Mucosa of descending colon (tissue), 3 donors: ENCODE results near the gene SLC16A6. TPM values are rescaled to one million over a fixed set of nuclear protein-coding genes. Genes with fewer than 3 reads are reported as not detected.

ENCODE experiments used
- ATAC-seq: fragments of 200-7000 bp; cut with Tn5 transposase; one replicate; pipeline ENCODE4 v1.9.1; 2020; ENCODE audit warnings: mild to moderate bottlenecking, moderate library complexity
- DNase-seq, 3 donors: peaks; one replicate each; pipeline ENCODE4 v3.0.0-alpha.2; 2020
- H3K36me3 ChIP-seq: fragments of 200-600 bp; one replicate; pipeline ENCODE4 v1.8.0; 2021; ENCODE audit warnings: low read depth, mild to moderate bottlenecking
- H3K4me1 ChIP-seq: fragments of 200-600 bp; one replicate; pipeline ENCODE4 v1.8.0; 2021; ENCODE audit warnings: low read depth, mild to moderate bottlenecking
- H3K4me3 ChIP-seq: fragments of 200-600 bp; one replicate; pipeline ENCODE4 v1.8.0; 2021; ENCODE audit warnings: mild to moderate bottlenecking
- H3K9me3 ChIP-seq: fragments of 200-600 bp; one replicate; pipeline ENCODE4 v1.8.0; 2021; ENCODE audit warnings: mild to moderate bottlenecking
- intact Hi-C, 2 donors: fragments of 100-400 bp; cut with DNase I in 1 of 2; cut with micrococcal nuclease in 1 of 2; formaldehyde crosslinking; loops; one replicate each; pipeline versions ENCODE4 v1.11.0 to v1.11.1; 2022; cut with DNase I, micrococcal nuclease
- total RNA-seq, 3 donors: library from RNA; stranded (reverse); fragmentation: NEBNext Ultra II Directional in 2 of 3; extraction: Animal tissue kit (Norgen Biotek cat#: 25700) in 2 of 3; gene quantifications; one replicate each; pipeline versions ENCODE4 v1.2.1 to v1.2.4, GENCODE V29; 2021 to 2023
- TF ChIP-seq, protein P1 (sequence below): fragments of 200-600 bp; IDR thresholded peaks from one replicate; pipeline ENCODE4 v1.8.0; 2022; ENCODE audit warnings: antibody characterized with exemption, mild to moderate bottlenecking
- donor health status: DM: no; HTN: no; CAD: no; lungs with moderate emphysema.
- donor health status: DM: no; HTN: no; CAD: no.
- donor health status: DM: no; HTN: yes; CAD: no.

SLC16A6 gene
- total RNA-seq, 3 donors from 2014 or later: 0.14 to 0.47 (median 0.34) TPM

DNA sequence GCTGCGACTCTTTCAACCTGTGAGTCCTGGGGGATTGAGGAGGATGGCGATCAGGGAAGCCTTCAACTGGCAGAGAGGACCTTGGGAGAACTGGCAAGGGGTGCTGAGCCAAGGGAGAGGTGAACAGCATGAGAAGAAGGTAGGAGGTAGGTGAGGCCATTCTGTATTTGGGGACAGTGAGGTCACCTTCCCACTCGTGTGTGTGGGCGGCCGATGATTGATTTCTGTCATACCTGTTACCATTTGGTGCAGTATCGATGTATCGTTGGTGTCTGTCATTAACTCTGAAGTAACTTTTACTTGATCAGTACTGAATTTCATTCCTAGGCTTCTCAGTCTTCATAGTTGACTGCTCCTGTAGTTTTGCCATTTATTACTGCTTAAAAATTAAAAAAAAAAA, 4.2 kb upstream of the SLC16A6 start:
- ATAC-seq: no peak
- intact Hi-C loops: loop anchor here in 1 of 2 donors (10.0 kb wide), 1 partner anchor 50 kb away; no protein-coding TSS in a partner anchor
- Histone ChIP-seq H3K36me3 (no peaks in the 10 kb centered on the region), H3K9me3 (no peaks in the 10 kb centered on the region), H3K4me1 (peaks cover 19% of the 10 kb centered on the region), H3K4me3 (no peak overlapping the region)
- TF ChIP-seq, protein P1, sequence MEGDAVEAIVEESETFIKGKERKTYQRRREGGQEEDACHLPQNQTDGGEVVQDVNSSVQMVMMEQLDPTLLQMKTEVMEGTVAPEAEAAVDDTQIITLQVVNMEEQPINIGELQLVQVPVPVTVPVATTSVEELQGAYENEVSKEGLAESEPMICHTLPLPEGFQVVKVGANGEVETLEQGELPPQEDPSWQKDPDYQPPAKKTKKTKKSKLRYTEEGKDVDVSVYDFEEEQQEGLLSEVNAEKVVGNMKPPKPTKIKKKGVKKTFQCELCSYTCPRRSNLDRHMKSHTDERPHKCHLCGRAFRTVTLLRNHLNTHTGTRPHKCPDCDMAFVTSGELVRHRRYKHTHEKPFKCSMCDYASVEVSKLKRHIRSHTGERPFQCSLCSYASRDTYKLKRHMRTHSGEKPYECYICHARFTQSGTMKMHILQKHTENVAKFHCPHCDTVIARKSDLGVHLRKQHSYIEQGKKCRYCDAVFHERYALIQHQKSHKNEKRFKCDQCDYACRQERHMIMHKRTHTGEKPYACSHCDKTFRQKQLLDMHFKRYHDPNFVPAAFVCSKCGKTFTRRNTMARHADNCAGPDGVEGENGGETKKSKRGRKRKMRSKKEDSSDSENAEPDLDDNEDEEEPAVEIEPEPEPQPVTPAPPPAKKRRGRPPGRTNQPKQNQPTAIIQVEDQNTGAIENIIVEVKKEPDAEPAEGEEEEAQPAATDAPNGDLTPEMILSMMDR: no peak
- DNase-seq: no peak

DNA sequence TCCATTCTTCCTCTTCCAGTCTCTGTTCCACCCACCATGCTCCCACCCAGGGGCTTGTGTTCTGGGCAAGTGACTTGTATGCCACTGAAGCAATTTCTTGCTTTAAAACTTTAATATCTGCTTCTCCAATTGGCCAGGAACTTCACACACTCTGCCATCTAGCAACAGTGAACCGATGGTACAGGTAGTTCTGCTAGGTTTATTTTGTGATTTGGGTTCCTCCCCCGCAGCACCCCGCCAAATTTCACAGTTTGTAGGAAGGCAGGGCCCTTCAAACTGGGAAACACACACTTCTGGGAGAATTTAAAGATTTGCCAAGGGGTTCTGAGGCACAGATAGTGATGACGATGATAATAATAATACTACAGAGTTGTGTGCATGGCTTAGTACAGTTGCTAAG, 3.7 kb upstream of the SLC16A6 start:
- ATAC-seq: no peak
- intact Hi-C loops: loop anchor here in 1 of 2 donors (10.0 kb wide), 1 partner anchor 50 kb away; no protein-coding TSS in a partner anchor
- Histone ChIP-seq H3K4me3 (no peak overlapping the region), H3K9me3 (no peaks in the 10 kb centered on the region), H3K36me3 (no peaks in the 10 kb centered on the region), H3K4me1 (peaks cover 19% of the 10 kb centered on the region)
- TF ChIP-seq, protein P1: no peak
- DNase-seq: no peak

DNA sequence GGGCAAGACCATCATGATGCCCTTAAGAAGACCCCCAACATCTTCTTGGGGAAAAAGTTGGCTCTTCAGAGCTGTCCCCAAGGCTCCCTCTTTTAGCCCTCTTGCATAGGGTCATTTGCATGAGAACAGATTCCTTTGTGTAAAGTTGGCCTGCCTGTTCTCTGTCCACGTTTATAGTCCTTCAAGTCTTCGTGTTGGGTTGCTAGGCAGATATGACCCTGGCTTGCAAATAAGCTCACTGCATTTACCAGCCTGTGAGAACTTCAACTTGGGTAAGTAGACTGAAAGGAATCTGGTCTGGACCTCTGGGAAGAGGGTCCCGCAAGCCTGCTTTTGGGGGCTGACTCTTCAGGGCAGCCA, 3.2 kb upstream of the SLC16A6 start:
- intact Hi-C loops: loop anchor here in 1 of 2 donors (10.0 kb wide), 1 partner anchor 51 kb away; no protein-coding TSS in a partner anchor
- TF ChIP-seq, protein P1: no peak
- Histone ChIP-seq H3K4me3 (no peak overlapping the region), H3K36me3 (no peaks in the 10 kb centered on the region), H3K9me3 (no peaks in the 10 kb centered on the region), H3K4me1 (peaks cover 19% of the 10 kb centered on the region)
- ATAC-seq: no peak
- DNase-seq: no peak

DNA sequence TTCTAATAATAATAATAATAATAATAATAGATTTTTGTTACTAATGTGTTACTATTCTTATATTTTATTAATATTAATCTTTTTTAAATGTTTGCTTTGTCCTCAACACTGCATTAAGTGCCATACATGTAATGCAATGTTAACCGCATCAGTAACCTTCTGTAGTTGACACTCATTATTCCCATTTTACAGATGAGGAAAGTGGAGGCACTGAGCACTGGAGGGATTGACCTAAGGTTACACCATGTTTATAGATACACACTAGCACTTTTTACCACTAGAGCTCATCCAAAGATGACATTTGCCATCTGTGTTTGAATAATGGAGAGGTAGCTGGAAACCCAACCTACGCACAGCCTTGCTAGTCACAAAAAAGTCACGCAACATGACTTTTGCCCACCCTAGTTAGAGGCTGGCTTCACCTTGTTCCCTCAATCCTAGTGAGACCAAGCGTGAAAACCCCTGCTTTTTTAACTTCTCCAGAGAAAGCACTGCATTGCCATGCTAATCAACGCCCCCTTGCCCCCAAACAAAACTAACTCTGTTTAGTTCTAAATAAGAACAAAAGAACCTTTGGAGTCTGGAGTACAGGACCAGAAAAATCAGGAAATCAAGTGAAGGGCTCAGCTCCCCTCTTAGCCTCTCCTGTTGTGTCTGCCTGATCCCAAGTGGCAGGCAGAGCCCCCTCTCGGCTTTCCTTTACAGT, 2.7 kb upstream of the SLC16A6 start:
- H3K36me3 ChIP-seq: no peaks in the 10 kb centered on the region
- TF ChIP-seq, protein P1: no peak
- intact Hi-C loops: loop anchor here in 1 of 2 donors (10.0 kb wide), 1 partner anchor 51 kb away; no protein-coding TSS in a partner anchor
- DNase-seq (no peak), ATAC-seq (no peak)
- H3K4me1 ChIP-seq: peaks cover 19% of the 10 kb centered on the region
- no peak overlapping the region for H3K4me3 ChIP-seq
- no peaks in the 10 kb centered on the region for H3K9me3 ChIP-seq

DNA sequence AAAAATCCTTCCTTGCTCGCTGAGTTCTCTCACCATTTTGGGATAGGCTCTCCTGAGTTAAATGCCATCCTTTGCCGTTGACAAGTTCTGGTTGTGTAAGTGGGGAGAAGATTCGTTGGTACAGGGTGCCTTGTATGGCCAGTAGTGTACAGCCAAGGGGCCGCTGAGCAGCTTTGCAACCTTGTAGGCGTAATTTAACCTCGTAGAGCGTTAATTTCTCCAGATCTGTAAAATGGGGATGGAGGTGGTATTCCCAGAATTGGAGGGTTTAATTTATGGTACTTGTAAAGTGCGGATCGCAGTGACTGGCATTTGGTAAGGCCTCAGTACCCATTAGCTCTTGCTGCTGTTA, 1.7 kb upstream of the SLC16A6 start:
- intact Hi-C loops: loop anchor here in 1 of 2 donors (10.0 kb wide), 1 partner anchor 52 kb away; no protein-coding TSS in a partner anchor

More for the DNA sequence above, 1.7 kb upstream of the SLC16A6 start:
- Histone ChIP-seq H3K4me1 (peaks cover 19% of the 10 kb centered on the region), H3K4me3 (no peak overlapping the region), H3K36me3 (no peaks in the 10 kb centered on the region), H3K9me3 (no peaks in the 10 kb centered on the region)
- TF ChIP-seq, protein P1: no peak
- DNase-seq (no peak), ATAC-seq (no peak)
